Brain microvascular endothelial cell (primary cell): ENCODE data around the gene SLC39A2.

ENCODE experiments used
- DNase-seq: peaks from one replicate; pipeline ENCODE4 v3.0.0-alpha.2; 2020
- H3K27ac ChIP-seq: fragments of 250-450 bp; sonication (Bioruptor Pico); 2 replicates; pipeline ENCODE4 v1.5.1; 2020; ENCODE audit warnings: mild to moderate bottlenecking, moderate library complexity
- H3K27me3 ChIP-seq: fragments of 250-450 bp; sonication (Bioruptor Pico); replicated peaks from 2 replicates; pipeline ENCODE4 v1.5.1; 2020; ENCODE audit warnings: mild to moderate bottlenecking
- H3K36me3 ChIP-seq: fragments of 250-450 bp; sonication (Bioruptor Pico); replicated peaks from 2 replicates; pipeline ENCODE4 v1.5.1; 2020; ENCODE audit warnings: mild to moderate bottlenecking
- H3K4me3 ChIP-seq: 2 replicates; pipeline ENCODE4 v1.5.1; 2011; ENCODE audit warnings: low read depth, mild to moderate bottlenecking, control low read depth, low read length, moderate library complexity
- in situ Hi-C: cut with HindIII; loops from 2 replicates; pipeline ENCODE4 v1.10.0; 2017; ENCODE audit warnings: low sequenced_read_pairs, low pct_ligation_motif_present
- TF ChIP-seq, protein P1 (sequence below): IDR thresholded peaks from 2 replicates; pipeline ENCODE4 v1.5.1; 2011; ENCODE audit warnings: low read depth, mild to moderate bottlenecking, moderate library complexity, low read length, control low read depth, inconsistent platforms; ENCODE audit errors: missing control alignments

The SLC39A2 gene

DNA sequence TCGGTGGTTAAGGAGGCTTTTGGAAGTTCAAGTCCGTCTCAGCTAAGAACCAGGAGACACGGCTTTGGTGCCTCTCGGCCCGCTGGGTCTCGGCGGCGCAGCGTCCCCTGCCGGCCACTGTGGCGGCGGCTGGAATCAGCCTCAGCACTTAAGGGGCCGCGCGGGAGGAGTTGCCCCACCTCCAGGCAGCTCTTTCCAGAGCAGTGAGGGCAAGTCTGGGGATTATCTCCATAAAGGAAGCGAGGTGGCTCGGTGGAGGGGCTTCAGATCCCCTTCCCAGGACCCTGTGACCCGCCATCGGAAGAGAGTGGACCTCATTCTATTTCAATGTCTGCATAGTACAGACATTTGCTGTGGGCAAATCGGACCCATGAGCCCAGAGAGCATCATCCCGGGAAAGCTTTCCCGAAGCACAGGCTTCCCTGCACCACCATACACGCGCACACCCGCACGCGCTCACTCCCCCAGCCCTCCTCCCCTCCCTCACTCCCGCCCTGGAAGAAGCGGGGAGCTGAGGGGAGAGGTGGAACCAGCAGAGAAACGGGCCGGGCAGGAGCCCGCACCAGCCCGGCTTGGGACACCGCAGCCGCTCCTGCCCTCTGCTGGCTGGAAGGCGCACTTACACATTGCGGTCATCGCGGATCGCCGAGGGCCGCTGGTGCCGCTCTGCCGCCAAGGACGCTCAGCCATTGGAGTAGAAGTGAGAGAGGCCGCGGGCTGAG lies 27.9 kb upstream of the SLC39A2 start:
- DNase-seq, result peak; percentile 70
- Histone ChIP-seq H3K4me3 (peak overlapping the region; percentile 68), H3K36me3 (no peaks in the 10 kb centered on the region), H3K27me3 (no peaks in the 10 kb centered on the region), H3K27ac (no peak overlapping the region)
- in situ Hi-C loops, result no loop called here
- TF ChIP-seq, protein P1, sequence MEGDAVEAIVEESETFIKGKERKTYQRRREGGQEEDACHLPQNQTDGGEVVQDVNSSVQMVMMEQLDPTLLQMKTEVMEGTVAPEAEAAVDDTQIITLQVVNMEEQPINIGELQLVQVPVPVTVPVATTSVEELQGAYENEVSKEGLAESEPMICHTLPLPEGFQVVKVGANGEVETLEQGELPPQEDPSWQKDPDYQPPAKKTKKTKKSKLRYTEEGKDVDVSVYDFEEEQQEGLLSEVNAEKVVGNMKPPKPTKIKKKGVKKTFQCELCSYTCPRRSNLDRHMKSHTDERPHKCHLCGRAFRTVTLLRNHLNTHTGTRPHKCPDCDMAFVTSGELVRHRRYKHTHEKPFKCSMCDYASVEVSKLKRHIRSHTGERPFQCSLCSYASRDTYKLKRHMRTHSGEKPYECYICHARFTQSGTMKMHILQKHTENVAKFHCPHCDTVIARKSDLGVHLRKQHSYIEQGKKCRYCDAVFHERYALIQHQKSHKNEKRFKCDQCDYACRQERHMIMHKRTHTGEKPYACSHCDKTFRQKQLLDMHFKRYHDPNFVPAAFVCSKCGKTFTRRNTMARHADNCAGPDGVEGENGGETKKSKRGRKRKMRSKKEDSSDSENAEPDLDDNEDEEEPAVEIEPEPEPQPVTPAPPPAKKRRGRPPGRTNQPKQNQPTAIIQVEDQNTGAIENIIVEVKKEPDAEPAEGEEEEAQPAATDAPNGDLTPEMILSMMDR, result peak; percentile 99

DNA sequence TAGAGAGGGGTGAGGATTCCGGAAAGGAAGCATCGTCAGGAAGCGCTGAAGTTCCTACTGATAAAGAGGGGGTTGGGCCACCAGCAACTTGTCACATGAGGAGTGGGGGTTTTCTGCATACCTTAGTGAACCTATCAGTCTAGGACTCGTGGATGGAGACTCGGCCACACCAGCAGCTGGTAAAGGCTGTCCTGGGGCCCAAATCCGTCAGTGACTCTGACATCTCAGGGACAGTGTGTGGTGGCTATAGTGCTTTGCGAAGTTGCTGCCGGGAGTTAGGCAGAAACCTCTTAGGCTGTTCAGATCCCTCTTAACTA lies 27.4 kb upstream of the SLC39A2 start:
- TF ChIP-seq, protein P1, result no peak
- no peak overlapping the region for H3K27ac ChIP-seq
- no peaks in the 10 kb centered on the region for H3K27me3 ChIP-seq
- in situ Hi-C loops, result no loop called here
- no peaks in the 10 kb centered on the region for H3K36me3 ChIP-seq
- no peak for DNase-seq
- peak overlapping the region; percentile 68 for H3K4me3 ChIP-seq

DNA sequence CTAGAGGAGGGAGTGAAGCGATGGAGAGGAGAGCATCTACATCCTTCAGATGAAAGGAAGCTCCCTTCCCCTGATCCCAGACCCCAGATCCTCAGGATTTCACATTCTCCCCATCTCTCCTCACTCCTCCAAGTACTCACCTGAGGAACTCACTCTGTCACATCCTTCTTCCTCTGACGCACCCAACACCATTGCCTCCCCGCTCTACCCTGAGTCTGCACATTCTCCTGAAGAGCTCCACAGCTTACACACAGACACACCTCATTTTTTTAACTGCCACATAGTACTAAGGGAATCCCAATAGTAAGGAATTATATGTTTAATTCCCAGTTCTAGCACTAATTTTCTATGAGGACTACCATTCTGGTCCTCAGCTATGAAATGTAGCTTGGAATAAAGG lies 25.6 kb upstream of the SLC39A2 start:
- Histone ChIP-seq H3K4me3 (no peak overlapping the region), H3K27ac (no peak overlapping the region), H3K36me3 (no peaks in the 10 kb centered on the region), H3K27me3 (no peaks in the 10 kb centered on the region)
- no peak for DNase-seq
- in situ Hi-C loops, result no loop called here
- TF ChIP-seq, protein P1, result no peak

DNA sequence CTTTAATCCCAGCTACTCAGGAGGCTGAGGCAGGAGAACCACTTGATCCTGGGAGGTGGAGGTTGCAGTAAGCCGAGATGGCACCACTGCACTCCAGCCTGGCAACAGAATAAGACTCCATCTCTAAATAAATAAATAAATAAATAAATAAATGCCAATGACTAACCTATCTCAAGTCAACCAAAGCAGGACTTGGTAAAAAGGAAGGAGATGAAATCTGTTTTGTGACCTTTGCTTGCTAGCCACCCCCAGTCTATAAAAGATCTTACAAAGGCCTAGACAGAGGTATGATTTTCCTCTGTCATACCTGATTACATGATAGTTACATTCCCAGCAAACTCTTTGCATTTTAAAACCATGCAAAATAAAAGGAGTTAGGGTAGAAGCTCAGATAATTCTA lies 22.8 kb upstream of the SLC39A2 start:
- in situ Hi-C loops, result no loop called here
- TF ChIP-seq, protein P1, result no peak
- H3K27ac ChIP-seq, result no peak overlapping the region
- H3K36me3 ChIP-seq, result no peaks in the 10 kb centered on the region
- no peaks in the 10 kb centered on the region for H3K27me3 ChIP-seq
- no peak for DNase-seq
- no peak overlapping the region for H3K4me3 ChIP-seq

DNA sequence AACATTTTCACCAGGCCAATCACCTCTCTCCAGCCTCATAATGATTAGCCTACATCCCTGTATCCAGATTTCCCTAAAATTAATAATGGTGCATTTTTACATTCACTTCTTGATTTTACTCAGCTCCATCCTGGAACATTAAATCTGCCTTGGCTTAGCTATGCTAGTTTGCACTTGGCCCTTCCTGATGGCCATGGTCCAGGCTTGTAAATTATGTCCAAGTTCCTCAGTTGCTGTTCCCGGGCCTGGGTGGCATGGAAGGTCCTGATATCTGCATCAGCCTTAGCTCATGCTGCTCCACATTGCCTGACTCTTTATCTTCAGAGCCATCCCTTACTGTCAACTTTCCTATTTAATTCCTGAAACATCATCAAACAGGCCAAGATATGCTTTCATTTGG lies 20.4 kb upstream of the SLC39A2 start:
- TF ChIP-seq, protein P1, result no peak
- in situ Hi-C loops, result no loop called here

DNA sequence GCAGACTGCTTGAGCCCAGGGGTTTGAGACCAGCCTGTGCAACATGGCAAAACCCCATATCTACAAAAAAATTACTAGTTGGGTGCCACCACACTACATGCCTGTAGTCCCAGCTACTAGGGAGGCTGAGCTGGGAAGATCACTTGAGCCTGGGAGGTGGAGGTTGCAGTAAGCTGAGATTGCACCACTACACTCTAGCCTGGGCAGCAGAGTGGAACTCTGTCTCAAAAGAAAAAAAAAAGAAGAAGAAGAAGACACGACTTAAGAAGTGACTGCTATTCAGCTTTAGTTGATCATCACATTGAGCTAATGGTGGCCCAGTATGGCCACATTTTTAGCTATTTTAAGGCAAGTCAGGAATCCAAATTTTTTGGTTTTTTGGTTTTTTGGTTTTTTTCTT lies 18.2 kb upstream of the SLC39A2 start:
- Histone ChIP-seq H3K4me3 (no peak overlapping the region), H3K36me3 (no peaks in the 10 kb centered on the region), H3K27me3 (no peaks in the 10 kb centered on the region), H3K27ac (no peak overlapping the region)
- in situ Hi-C loops, result no loop called here
- no peak for DNase-seq
- TF ChIP-seq, protein P1, result no peak

More for the DNA sequence above, 20.4 kb upstream of the SLC39A2 start:
- Histone ChIP-seq H3K27ac (no peak overlapping the region), H3K36me3 (no peaks in the 10 kb centered on the region), H3K27me3 (no peaks in the 10 kb centered on the region), H3K4me3 (no peak overlapping the region)
- DNase-seq, result no peak
